ENCODE results near the gene TCOF1. TPM values are rescaled to one million over a fixed set of nuclear protein-coding genes. Genes with fewer than 3 reads are reported as not detected.

TCOF1 gene
- total RNA-seq, 2 donors from 2014 or later: 23.4 to 47.0 TPM

- Histone ChIP-seq H3K9me3 (no peaks in the 10 kb centered on the region), H3K36me3 (peaks cover 40% of the 10 kb centered on the region), H3K4me1 (ENCODE audit: control insufficient read depth in 1 of 2, low read depth in 2 of 2) (peaks cover 0 to 1% of the 10 kb centered on the region in 2 donors), H3K4me3 (no peak overlapping the region), H3K27ac (peak overlapping the region in 1 of 2 donors; percentile 12), H3K27me3 (replicated peaks; ENCODE audit: insufficient read depth) (no peaks in the 10 kb centered on the region)
- TF ChIP-seq CTCF (IDR thresholded peaks at IDR 0.05): no peak
- DNase-seq (ENCODE audit: low spot score) (no peak), ATAC-seq (ENCODE audit: insufficient number of reproducible peaks, low FRiP score, low read depth) (no peak)
These were observed 84.6 kb downstream of the TCOF1 start for GRCh38 chr5:150441813-150442698.

GRCh38 chr5:150442699-150443080 is 85.2 kb downstream of the TCOF1 start:
- peaks cover 45% of the 10 kb centered on the region for H3K36me3 ChIP-seq
- H3K9me3 ChIP-seq: no peaks in the 10 kb centered on the region
- no peak overlapping the region for H3K27ac ChIP-seq
- TF ChIP-seq CTCF (IDR thresholded peaks at IDR 0.05): no peak
- no peak for DNase-seq (ENCODE audit: low spot score)
- no peak overlapping the region for H3K4me3 ChIP-seq
- H3K27me3 ChIP-seq (replicated peaks; ENCODE audit: insufficient read depth): no peaks in the 10 kb centered on the region
- H3K4me1 ChIP-seq (ENCODE audit: control insufficient read depth in 1 of 2, low read depth in 2 of 2): peaks cover 0 to 8% of the 10 kb centered on the region in 2 donors
- ATAC-seq (ENCODE audit: insufficient number of reproducible peaks, low FRiP score, low read depth): no peak

GRCh38 chr5:150443242-150444075 is 86.0 kb downstream of the TCOF1 start:
- no peak overlapping the region for H3K4me3 ChIP-seq
- no peak for TF ChIP-seq CTCF (IDR thresholded peaks at IDR 0.05)
- ATAC-seq (ENCODE audit: insufficient number of reproducible peaks, low FRiP score, low read depth): no peak
- H3K4me1 ChIP-seq (ENCODE audit: control insufficient read depth in 1 of 2, low read depth in 2 of 2): peaks cover 8 to 15% of the 10 kb centered on the region in 2 donors
- DNase-seq (ENCODE audit: low spot score): no peak
- H3K27ac ChIP-seq: no peak overlapping the region
- H3K9me3 ChIP-seq: no peaks in the 10 kb centered on the region
- H3K36me3 ChIP-seq: peaks cover 45% of the 10 kb centered on the region
- H3K27me3 ChIP-seq (replicated peaks; ENCODE audit: insufficient read depth): no peaks in the 10 kb centered on the region

DNA sequence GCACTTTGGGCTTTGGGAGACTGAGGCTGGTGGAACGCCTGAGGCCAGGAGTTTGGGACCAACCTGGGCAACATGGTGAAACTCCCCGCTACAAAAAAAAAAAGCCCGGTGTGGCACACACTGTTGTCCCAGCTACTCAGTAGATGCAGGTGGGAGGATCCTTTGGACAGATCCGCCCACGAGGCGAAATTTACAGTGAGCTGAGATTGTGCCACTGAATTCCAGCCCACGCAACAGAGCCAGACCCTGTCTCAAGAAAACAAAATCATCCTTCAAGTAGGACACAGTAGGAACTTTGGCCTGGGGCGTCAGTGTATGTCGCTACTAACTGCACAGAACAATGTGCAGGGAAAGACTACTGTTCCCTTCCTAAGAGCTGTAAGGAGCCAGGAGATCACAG is 87.3 kb downstream of the TCOF1 start:
- Histone ChIP-seq H3K27me3 (replicated peaks; ENCODE audit: insufficient read depth) (no peaks in the 10 kb centered on the region), H3K27ac (no peak overlapping the region), H3K36me3 (peaks cover 45% of the 10 kb centered on the region), H3K9me3 (no peaks in the 10 kb centered on the region), H3K4me1 (ENCODE audit: control insufficient read depth in 1 of 2, low read depth in 2 of 2) (peaks cover 10 to 19% of the 10 kb centered on the region in 2 donors), H3K4me3 (no peak overlapping the region)
- ATAC-seq (ENCODE audit: insufficient number of reproducible peaks, low FRiP score, low read depth): no peak
- no peak for TF ChIP-seq CTCF (IDR thresholded peaks at IDR 0.05)
- DNase-seq (ENCODE audit: low spot score): no peak

- H3K27me3 ChIP-seq (replicated peaks; ENCODE audit: insufficient read depth): no peaks in the 10 kb centered on the region
- H3K9me3 ChIP-seq: no peaks in the 10 kb centered on the region
- H3K36me3 ChIP-seq: peaks cover 45% of the 10 kb centered on the region
- no peak for ATAC-seq (ENCODE audit: insufficient number of reproducible peaks, low FRiP score, low read depth)
- H3K4me1 ChIP-seq (ENCODE audit: control insufficient read depth in 1 of 2, low read depth in 2 of 2): peaks cover 10 to 19% of the 10 kb centered on the region in 2 donors
- DNase-seq (ENCODE audit: low spot score): no peak
- no peak overlapping the region for H3K27ac ChIP-seq
- H3K4me3 ChIP-seq: no peak overlapping the region
- no peak for TF ChIP-seq CTCF (IDR thresholded peaks at IDR 0.05)
These were observed 88.6 kb downstream of the TCOF1 start for GRCh38 chr5:150446088-150446487.

All from thoracic aorta (tissue), 2 donors.